Choroid plexus epithelial cell (primary cell): ENCODE results near the gene CHN2.

Source experiments
- DNase-seq: peaks from one replicate; pipeline ENCODE4 v3.0.0-alpha.2; 2010; ENCODE audit warnings: low read depth
- H3K4me3 ChIP-seq: 2 replicates; pipeline ENCODE4 v1.5.1; 2011; ENCODE audit warnings: low read depth, mild to moderate bottlenecking, control low read depth, low read length, moderate library complexity
- CTCF ChIP-seq: conservative IDR thresholded peaks from 2 replicates; pipeline ENCODE4 v1.5.1; 2011; ENCODE audit warnings: low read depth, mild to moderate bottlenecking, control low read depth, inconsistent platforms, low read length, moderate library complexity

The CHN2 gene

DNA sequence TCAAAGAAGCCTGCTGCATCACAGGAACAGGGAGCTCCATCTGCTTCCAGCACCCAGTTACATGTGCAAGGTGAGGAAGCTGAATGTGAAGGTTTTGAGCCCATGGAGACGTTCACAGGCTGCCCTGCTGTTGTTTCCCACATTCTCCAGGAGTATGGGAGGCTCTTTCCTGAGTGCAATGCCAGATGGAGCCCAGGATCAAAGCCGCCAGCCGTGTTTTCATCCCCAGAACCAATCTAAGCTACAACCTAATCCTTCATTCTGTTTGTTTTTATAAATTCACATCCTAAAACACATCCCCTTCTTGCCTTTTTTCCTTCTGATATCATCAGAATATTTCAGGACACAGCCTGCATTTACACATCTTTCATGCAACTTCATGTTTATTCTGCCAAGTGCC, 270.2 kb downstream of the CHN2 start:
- no peak for TF ChIP-seq CTCF
- DNase-seq: no peak

DNA sequence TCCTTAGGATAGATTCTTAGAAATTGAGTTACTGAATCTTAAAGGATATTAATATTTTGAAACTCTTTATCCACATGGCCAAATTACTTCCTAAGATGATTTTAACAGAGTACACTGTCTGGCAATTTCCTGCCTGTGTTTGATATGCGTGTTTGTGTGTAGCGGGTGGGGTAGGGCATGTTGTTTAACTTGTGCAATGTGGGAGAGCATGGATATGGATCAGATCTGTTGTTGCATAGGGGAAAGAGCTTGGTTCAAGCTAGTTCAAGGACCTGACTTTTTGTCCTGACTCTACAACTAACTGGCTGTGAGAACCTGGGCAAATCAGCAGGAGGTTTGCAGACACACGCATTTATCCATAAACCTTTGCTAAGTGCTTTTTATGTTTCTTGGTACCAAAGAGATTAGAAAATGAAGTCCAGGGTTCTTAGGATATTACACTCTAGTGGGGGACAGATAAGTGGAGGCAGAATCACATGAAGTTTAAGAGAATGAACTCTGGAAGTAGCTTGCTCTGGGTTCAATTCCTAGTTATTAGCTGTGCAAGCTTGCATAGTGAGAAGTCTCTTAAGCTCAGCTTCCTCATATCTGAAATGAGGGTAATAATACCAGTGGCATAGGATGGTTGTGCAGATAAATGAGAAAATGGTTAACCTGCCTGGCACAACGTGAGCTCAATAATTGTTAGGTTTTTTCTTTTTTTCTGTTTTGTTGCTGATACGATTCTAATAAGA, 272.8 kb downstream of the CHN2 start:
- no peak for TF ChIP-seq CTCF
- H3K4me3 ChIP-seq: no peak overlapping the region
- DNase-seq: no peak

More for the DNA sequence above, 270.2 kb downstream of the CHN2 start:
- H3K4me3 ChIP-seq: no peak overlapping the region

GRCh38 chr7:29468196-29468595, 273.6 kb downstream of the CHN2 start:
- no peak overlapping the region for H3K4me3 ChIP-seq
- TF ChIP-seq CTCF: no peak
- DNase-seq: no peak

GRCh38 chr7:29469281-29469680, 274.7 kb downstream of the CHN2 start:
- no peak for DNase-seq
- no peak for TF ChIP-seq CTCF

DNA sequence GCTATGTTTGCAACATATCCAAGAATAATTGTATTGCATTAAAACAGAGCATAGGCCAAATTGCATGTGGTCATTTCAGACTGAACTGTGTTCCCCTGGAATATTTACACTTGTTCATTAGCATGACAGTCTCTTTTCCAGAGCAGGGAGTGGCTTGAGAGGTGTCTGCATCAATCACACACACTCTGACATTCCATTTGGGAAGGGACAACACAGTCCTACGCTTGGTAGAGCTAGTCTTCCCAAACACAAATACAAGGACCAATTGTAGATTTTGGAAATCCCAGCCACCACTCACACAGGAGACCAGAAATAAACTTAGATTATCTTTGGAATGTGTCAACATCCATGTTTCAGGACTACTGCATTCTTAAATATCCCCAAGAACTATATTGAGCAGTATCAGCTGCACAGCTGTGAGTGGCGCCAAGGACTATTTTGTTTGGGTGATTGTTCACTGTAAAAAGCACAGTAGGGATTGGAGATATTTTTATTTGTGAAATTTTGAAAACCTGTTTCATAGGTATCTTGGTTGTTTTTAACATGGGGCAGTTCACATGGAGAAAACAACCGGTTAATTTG, 275.5 kb downstream of the CHN2 start:
- no peak for DNase-seq
- no peak overlapping the region for H3K4me3 ChIP-seq
- no peak for TF ChIP-seq CTCF

More at GRCh38 chr7:29469281-29469680, 274.7 kb downstream of the CHN2 start:
- no peak overlapping the region for H3K4me3 ChIP-seq

DNA sequence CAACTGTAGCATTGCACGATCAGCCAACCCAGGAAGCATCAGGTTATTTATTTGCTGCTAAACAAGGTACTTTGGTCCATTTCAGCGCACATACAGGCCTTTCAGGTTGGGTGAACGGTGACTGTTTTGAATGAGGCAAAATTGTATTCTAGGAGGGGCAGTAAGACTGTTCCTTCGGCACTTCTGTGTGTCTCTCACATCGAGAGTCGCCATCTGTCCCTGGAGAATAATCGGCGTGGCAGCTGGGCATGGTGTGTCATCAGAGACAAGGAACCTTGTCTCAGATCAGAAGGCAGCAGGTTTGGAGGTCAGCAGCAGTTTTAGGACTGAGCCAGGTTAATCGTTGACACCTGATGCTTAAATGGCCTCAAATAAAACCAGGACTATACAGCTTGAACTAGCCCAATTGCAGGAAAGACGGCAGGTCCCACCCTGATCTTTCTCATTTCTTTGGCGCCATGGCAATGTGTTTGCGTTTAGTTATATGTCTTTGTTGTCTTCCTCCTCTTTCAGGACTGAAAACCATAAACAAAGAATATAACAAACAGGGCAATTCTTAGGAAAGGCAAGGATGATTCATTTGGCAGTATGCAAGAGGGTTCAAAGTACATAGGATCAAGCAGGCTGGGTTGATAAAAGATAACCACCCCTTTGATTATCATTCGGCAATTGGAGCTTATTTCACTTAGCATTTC, 277.0 kb downstream of the CHN2 start:
- H3K4me3 ChIP-seq: no peak overlapping the region
- TF ChIP-seq CTCF: no peak
- DNase-seq: no peak
